GM19351 (cell line): Measurements from ENCODE around the gene DXO.
A peak's percentile ranks its signal among the peaks of the same experiment; 100 is the strongest.
"Not testable (repeated sequence)": the region's sequence is repeated elsewhere in the genome, so short reads cannot be mapped to it uniquely, and the experiment has no call there.

ENCODE experiments used
- ATAC-seq: cut with Tn5 transposase; IDR thresholded peaks from one replicate; pipeline ENCODE4 v1.9.1; 2021; ENCODE audit warnings: mild to moderate bottlenecking, moderate library complexity; ENCODE audit not compliant: unreplicated experiment

Gene DXO

DNA sequence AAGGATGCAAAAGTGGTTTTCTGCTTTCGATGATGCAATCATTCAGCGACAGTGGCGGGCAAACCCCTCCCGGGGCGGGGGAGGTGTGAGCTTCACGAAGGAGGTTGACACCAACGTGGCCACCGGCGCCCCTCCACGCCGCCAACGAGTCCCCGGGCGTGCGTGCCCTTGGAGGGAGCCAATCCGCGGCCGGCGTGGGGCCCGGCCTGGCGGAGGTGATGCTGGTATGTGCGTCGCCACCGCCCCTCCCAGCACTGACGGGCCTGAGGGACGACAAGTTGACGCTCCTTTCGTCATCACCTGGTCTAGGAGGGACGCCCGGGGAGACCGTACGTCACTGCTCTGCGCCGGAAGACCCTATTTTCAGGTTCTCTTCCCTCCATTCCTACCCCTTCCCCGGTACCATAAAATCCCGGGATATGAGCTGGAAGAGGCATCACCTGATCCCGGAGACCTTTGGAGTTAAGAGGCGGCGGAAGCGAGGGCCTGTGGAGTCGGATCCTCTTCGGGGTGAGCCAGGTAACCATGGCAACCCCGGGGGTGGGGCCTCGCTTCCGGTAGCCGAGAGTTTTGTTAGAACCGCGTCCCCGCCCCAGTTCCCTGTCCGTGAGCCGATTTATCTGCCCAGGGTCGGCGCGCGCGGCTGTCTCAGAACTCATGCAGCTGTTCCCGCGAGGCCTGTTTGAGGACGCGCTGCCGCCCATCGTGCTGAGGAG lies at the start of gene DXO:
TSS of gene DXO (minus strand) at position 146 of the 716 bp plus-strand sequence. CDS start 463 bp downstream, outside the sequence.
- peak; percentile 92 for ATAC-seq

GRCh38 chr6:32014547-32014946 lies 42.6 kb upstream of the DXO start, which contains the start of gene C4B:
Gene C4B (plus strand): TSS chr6:32014795. CDS start chr6:32014846, 51 bp downstream.
- ATAC-seq = not testable (repeated sequence)

GRCh38 chr6:32013738-32014137 lies 41.8 kb upstream of the DXO start:
- not testable (repeated sequence) for ATAC-seq

DNA sequence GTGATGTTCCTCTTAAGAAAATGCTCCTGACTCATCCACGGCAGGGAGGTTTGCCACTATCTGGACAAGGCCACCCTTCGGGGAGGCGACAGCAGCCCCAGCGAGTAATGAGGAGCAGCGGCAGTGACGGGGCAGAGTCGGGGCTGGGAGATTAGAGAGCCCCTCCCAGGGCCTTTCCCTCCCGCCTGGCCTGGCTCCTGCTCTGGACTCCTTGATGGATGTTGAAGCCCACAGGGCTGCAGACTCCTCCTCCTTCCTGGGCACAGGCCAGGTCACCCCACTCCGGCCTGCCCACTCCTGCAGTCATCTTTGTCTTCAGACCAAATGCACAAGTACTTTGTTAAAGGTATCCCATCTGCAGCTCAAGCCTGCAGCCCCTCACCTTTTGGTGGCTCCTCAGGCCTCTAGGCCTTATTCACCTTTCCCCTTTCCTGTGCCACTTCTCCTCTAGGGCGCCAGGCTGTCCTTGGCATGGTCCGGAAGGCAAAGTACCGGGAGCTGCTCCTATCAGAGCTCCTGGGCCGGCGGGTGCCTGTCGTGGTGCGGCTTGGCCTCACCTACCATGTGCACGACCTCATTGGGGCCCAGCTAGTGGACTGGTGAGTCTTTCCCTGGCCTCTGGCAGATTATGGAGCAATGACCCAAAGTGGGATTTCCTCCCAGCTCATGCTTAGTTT lies 41.1 kb upstream of the DXO start:
- not testable (repeated sequence) for ATAC-seq

- ATAC-seq = not testable (repeated sequence)
Measured at GRCh38 chr6:32010856-32011530, 39.1 kb upstream of the DXO start.

- not testable (repeated sequence) for ATAC-seq
Measured at GRCh38 chr6:32009537-32009936, 37.6 kb upstream of the DXO start.

GRCh38 chr6:32008616-32009015 lies 36.7 kb upstream of the DXO start:
- not testable (repeated sequence) for ATAC-seq

- ATAC-seq = not testable (repeated sequence)
Measured at GRCh38 chr6:32008037-32008436, 36.1 kb upstream of the DXO start.

DNA sequence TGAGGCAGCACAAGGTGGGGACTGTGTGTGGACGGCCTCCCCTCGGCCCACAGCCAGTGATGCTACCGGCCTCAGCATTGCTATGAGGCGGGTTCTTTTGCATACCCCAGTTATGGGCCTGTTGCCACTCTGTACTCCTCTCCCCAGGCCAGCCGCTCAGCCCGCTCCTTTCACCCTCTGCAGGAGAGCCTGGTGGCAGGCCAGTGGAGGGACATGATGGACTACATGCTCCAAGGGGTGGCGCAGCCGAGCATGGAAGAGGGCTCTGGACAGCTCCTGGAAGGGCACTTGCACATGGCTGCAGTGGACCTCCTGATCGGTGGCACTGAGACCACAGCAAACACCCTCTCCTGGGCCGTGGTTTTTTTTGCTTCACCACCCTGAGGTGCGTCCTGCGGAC lies 35.1 kb upstream of the DXO start:
- ATAC-seq = not testable (repeated sequence)

DNA sequence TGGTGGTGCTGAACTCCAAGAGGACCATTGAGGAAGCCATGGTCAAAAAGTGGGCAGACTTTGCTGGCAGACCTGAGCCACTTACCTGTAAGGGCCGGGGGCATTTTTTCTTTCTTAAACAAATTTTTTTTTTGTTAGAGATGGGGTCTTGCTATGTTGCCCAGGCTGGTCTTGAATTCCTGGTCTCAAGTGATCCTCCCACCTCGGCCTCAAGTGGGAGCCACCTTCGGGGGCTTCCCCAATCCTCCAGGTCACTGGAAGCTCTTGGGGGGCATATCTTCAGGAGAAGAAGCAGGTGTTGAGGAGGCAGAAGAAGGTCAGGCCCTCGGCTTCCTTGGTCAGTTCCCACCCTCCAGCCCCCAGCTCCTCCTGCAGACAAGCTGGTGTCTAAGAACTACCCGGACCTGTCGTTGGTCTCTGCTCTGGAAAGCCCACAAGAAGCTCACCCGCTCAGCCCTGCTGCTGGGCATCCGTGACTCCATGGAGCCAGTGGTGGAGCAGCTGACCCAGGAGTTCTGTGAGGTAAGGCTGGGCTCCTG lies 34.1 kb upstream of the DXO start:
- ATAC-seq = not testable (repeated sequence)

GRCh38 chr6:32005538-32005880 lies 33.6 kb upstream of the DXO start:
- ATAC-seq = not testable (repeated sequence)

DNA sequence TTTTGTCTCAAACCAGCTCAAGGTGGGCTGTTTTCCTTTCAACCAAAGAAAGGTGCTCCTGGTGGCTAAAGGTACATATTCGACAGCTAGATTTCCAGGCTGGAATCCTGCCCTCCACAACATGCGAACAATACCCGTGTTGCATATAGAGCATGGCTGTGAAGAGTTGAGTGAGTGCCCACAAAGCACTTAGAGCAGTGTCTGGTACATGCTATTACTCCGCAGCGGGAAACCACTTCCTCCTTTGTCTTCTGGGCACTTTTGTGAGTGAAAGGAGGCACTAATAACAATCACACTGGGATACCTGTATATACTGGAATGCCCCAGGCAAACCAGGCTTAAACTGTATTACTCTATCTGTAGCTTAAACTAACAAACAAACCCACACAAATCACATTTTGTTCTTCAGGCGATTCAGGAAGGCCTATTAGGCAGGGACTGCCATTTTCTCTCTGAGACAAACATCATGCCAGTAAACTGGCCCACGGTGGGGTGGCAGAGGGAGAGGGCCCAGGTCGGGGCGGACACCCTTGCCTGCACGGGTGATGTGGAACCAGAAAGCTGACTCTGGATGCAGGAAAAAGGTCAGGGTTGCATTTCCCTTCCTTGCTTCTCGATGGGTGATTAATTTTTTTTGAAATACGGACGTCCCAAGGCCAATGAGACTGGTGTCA lies 33.1 kb upstream of the DXO start:
- ATAC-seq = not testable (repeated sequence)

GRCh38 chr6:32004393-32004792 lies 32.5 kb upstream of the DXO start:
- not testable (repeated sequence) for ATAC-seq

DNA sequence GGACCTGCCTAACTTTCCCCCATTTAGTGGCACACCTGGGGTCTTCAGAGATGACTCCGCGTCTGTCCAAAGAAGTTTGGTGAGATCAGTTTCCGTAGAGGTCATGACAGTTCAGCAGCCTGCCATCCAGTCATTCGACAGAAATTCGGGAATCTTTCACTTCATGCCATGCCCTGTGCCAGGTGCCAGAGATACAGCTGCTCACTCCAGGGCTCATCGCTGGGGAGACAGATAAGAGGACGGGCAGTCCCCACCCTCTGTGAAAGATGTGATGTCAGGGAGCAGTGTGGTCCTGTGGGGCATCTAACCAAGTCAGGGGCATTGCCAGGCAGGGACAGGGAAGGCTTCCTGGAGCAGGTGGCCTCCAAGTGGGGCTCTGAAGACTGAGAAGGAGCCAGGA lies 31.4 kb upstream of the DXO start:
- ATAC-seq = not testable (repeated sequence)

GRCh38 chr6:32002546-32003268 lies 30.8 kb upstream of the DXO start:
- ATAC-seq = not testable (repeated sequence)

- not testable (repeated sequence) for ATAC-seq
Measured at GRCh38 chr6:31996385-31996784, 24.4 kb upstream of the DXO start.

- ATAC-seq = not testable (repeated sequence)
Measured at GRCh38 chr6:31994421-31994820, 22.5 kb upstream of the DXO start.

DNA sequence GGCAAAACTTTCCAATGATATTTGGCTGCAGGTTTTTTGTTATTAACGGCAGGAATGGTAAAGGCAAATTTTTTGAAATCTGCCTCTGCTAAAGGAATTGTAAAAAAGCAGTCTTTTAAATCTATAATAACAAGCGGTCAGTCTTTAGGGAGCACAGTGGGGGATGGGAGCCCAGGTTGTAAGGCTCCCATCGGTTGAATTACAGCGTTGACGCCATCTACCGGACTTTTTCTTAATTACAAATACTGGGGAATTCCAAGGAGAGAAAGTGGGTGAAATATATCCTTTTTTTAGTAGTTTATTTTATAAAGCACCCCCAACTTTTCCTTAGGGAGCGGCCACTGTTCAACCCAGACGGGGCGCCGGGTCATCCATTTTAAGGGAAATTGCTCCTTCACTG lies 17.4 kb upstream of the DXO start:
- ATAC-seq = not testable (repeated sequence)

GRCh38 chr6:31981744-31982143 lies 9.8 kb upstream of the DXO start, which contains the start of gene C4A:
Gene C4A (plus strand): TSS chr6:31982057. CDS start chr6:31982108, 51 bp downstream.
- ATAC-seq = not testable (repeated sequence)

GRCh38 chr6:31980998-31981397 lies 9.1 kb upstream of the DXO start:
- not testable (repeated sequence) for ATAC-seq
